HG02981 (cell line): ENCODE data around the gene ABCC9.

Experiments
- ATAC-seq: cut with Tn5 transposase; IDR thresholded peaks from one replicate; pipeline ENCODE4 v1.9.1; 2021; ENCODE audit warnings: mild to moderate bottlenecking, moderate library complexity; ENCODE audit not compliant: unreplicated experiment

The ABCC9 gene

DNA sequence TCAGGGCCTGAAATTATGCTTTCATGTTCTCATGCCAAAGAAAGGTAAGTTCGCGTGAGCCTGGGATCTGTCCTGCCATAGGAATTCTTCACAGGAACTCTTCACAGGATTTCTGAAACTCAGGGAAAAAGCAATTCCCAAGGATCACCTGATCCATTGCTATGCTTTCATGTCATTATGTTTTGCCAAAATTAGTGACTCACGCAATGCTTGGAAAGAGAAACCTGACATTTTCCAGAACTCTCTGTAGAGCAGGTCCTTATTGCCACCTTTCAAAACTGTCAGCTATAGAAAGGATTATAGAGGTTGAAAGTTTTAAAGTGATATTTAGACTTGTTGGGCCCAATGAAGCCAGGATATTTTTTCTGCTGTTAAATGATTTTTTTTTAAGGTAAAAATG lies 160.4 kb downstream of the ABCC9 start:
- no peak for ATAC-seq

DNA sequence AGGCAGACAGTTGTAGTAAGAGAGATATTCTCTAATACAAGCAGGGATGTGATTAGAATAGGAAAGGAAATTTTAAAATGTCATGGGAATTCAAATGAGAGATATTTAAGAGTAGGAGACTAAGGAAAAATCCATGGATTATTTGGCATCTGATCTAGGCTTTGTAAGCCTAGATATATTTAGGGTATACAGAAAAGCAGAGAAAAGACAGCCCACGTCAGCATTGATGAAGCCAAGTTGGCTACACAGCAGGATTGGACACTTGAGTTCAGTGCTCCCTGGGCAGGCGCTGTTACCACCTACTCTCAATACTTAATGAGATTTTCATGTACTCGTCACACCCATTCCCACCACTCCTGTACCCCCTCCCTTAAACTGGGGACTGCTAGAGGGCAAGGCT lies 165.1 kb downstream of the ABCC9 start:
- ATAC-seq = no peak

- ATAC-seq = no peak
Observed at GRCh38 chr12:21775133-21775820, 165.9 kb downstream of the ABCC9 start.

DNA sequence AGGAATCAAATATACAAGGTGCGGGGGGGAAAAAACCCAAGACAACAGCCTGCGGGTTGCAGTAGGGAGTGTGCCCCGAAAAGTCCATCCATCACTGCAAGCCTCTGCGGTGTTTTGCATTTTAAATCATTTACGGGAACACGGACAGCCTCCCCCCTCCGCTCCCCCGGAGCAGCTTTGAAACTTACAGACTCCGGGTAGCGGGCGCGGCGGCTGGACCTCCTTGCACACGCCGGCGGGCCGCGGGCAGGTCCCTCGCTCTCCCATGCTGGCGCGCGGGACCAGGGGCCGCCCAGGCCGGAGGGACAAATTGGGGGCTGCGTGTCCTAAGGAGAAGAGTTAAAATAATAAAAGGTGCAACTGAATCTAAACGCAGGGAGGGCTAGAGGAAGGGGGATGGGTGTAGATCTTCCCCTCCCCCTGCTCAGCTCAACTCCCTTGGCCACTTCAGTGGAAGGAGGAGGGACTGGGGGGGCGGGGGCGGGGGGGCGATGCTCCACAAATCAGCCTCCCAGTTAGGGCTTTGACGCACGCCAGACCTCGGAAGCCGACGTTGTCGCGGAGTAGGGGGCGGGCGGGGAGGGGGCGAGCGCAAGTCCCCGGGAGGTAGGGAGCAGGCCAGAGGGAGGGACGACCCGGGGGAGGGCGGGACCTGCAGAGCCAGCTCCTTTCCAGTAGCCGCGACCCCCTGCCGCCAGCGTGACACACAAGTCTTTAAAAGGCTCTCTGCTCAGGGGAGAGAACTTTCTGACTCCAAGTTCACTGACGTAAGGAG lies 166.7 kb downstream of the ABCC9 start, which contains the start of gene KCNJ8:
TSS of gene KCNJ8 (minus strand) at position 349 of the 775 bp plus-strand sequence. CDS start 1,090 bp downstream, outside the sequence.
- ATAC-seq = no peak

- no peak for ATAC-seq
Observed at GRCh38 chr12:21773806-21774205, 167.4 kb downstream of the ABCC9 start.

DNA sequence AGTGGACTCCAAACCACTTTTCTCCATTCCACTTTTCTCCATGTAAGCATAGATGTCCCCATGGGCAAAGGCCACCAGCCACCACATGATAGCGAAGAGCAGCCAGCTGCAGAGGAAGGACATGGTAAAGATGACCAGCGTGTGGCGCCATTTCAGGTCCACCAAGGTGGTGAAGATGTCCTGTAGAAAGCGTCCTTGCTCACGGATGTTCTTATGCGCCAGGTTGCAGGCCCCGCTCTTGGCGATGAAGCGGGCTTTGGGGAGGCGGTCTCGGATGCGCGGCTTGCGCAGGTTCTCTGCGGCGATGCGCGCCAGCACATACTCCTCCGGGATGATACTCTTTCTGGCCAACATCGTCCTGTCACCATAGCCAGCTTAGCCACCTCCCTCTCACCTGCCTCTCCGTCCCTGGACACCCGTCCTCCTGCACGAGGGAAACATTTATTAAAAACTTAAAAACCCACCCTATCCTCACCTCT lies 167.9 kb downstream of the ABCC9 start:
- ATAC-seq = no peak

GRCh38 chr12:21771311-21771710 lies 169.9 kb downstream of the ABCC9 start:
- no peak for ATAC-seq

DNA sequence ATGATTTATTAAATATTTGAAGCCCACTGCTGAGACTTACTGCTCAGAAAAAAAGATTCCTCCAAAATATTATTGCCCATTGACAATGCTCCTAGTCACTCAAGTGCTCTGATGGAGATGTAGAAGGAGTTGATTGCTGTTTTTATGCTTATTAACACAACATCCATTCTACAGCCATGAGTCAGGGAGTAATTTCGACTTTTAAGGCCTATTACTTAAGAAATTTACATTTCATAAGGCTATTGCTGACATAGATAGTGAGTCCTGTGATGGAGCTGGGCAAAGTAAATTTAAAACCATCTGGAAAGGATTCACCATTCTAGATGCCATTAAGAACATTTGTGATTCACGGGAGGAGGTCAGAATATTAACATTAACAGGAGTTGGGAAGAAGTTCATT lies 171.9 kb downstream of the ABCC9 start:
- no peak for ATAC-seq

DNA sequence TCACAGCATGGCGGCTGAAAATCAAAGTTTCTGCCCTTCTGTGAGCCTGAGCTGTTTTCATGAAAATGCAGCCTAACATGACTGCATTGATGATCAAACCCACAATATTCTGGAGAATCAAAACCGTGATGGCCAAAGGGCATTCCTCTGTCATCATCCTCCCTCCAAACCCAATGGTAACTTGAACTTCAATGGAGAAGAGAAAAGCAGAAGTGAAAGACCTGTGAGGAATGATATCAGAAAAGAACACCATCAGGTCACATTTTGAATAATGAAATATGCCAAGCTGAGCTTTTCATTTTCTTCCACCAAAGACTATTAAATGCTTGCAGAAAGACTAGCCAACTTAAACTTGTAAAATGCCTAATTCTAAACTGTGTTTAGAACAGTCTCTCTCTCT lies 174.8 kb downstream of the ABCC9 start:
- no peak for ATAC-seq

DNA sequence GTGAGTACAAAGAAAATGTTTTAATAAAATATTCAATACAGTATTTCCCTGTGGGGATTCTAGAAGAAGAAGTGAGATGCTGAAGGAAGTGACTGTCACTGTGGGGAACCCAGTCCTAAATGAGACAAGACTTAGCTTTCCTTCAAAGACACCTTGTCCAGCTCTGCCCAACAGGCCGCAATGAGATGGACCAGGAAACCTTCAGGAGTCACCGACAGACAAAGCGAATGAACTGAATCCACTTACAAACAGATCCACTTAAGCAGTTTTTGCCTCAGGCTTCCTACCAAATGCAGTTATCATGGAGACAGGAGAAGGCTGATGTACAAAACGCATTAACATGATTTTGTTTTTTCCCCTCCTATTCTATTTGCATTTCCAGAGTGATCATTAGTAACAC lies 176.3 kb downstream of the ABCC9 start:
- ATAC-seq = no peak

DNA sequence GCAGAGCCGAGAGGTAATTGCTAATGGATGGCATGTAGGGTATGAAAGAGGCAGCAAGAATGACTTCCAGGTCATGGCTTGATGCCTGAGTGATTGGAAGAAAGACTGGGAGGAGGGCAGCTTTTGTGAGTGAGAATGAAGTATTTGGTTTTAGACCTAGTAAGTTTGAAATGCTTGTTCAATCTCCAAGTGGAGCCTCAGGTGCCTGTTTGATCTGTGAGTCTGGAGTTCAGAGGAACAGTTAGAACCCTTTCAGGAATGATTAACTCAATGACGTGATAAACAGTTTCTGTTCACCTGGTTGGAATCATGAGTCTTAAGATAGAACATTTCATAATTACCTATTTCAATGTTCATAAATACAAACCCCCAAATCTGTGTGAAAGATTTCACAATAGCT lies 177.2 kb downstream of the ABCC9 start:
- ATAC-seq = no peak

DNA sequence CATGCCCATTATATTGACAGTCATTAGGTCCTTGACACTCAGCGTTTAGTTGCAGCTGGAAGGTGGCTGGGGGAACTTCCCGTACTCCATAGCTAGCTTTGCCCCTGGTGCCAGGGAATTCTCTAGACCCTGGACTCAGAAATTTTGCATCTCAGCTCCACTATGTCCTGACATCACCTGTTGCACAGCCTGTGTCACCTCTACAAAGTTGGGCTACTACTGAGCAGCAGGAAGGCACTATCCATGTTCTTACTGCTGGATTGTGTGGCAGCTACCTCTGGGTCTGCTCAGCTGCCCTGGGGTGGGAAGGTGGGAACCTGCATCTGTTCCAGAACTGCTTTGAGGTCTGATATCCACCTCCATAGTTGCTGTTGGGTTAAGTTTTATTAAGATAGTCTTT lies 177.7 kb downstream of the ABCC9 start:
- no peak for ATAC-seq

- ATAC-seq = no peak
Observed at GRCh38 chr12:21759737-21760136, 181.5 kb downstream of the ABCC9 start.

DNA sequence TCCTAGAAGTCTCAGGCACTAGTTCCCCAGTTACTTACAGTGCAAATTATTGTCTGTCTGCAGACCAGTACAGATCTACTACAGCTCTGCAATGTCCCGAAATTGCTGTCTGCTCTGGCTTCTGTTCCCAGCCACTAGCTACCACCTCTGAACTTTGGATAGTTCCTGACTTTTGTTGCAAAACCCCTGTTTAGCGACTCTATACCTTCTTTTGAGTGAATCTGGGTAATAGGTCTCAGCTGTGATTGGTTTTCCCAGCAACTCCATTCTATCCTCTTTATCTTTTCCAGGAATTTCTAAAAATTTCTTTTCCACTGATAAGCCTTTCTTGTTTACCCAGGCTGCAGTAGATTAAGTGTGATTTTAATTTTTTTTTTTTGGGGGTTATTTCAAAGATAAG lies 183.5 kb downstream of the ABCC9 start:
- ATAC-seq = no peak

DNA sequence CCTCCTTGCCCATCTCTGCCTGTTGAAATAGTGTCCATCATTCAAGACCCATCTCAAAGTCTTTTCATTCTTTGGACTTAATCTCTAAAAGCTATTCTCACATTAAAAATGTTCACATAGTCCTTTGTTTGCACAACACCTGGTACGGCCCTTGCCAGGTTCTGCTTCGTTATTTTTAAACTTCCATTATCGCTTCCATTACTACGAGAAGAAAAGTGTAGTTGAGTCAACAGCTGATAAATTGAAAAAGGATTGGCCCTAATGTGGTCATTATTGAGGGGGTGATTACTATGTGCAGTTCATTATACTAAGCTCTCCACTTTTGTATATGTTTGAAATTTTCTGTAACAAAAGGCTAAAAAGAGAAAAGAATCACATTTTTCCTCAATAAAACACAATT lies 184.5 kb downstream of the ABCC9 start:
- no peak for ATAC-seq

DNA sequence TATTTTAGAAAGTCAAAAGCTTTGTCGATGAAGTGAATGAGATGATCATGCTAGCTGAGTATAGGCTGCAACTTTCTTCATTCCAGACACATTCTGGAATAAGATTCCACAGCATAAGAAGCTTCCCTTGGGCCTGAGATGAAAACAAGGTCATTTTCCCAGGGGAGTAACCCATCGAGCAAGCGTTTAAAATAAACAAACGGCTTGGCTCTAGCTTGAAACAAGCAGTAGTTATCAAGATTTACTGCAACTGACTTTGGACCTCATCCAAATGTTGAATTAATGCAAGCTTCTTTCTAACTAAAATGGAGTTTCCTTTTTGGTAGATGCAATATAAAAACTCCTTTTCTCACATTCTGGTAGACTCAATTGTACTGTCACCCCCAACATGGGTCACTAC lies 189.7 kb downstream of the ABCC9 start:
- no peak for ATAC-seq
